Neural cell (in vitro differentiated cells): Measurements from ENCODE around the gene FKBP10. TPM values are rescaled to one million over a fixed set of nuclear protein-coding genes. Genes with fewer than 3 reads are reported as not detected.
"Not testable (repeated sequence)": the region's sequence is repeated elsewhere in the genome, so short reads cannot be mapped to it uniquely, and the experiment has no call there.

Experiments
- H2AFZ ChIP-seq: fragments of 200-600, 300-800 bp; sonication (generic), shearing (Covaris generic); 2 replicates; pipeline ENCODE4 v1.6.0; 2014; ENCODE audit warnings: low read depth, mild to moderate bottlenecking, antibody characterized with exemption, low read length, moderate library complexity
- H3F3A ChIP-seq: fragments of 200-600 bp; shearing (Covaris generic); 2 replicates; pipeline ENCODE4 v1.6.1; 2016; ENCODE audit warnings: mild to moderate bottlenecking, moderate library complexity, mixed read lengths, antibody characterized with exemption, low read length; ENCODE audit not compliant: insufficient read depth, poor library complexity, severe bottlenecking
- H3K27ac ChIP-seq: fragments of 200-600, 300-800 bp; sonication (generic), shearing (Covaris generic); 2 replicates; pipeline ENCODE4 v1.5.1; 2014; ENCODE audit warnings: mild to moderate bottlenecking, low read length, moderate library complexity
- H3K27me3 ChIP-seq: fragments of 300-800, 200-600 bp; sonication (generic), shearing (Covaris generic); 2 replicates; pipeline ENCODE4 v1.6.0; 2014; ENCODE audit warnings: mild to moderate bottlenecking, low read depth, low read length, moderate library complexity; ENCODE audit not compliant: insufficient read depth
- H3K36me3 ChIP-seq: fragments of 300-800, 200-600 bp; sonication (generic), shearing (Covaris generic); 2 replicates; pipeline ENCODE4 v1.5.1; 2014; ENCODE audit warnings: mild to moderate bottlenecking, antibody characterized with exemption, low read length, moderate library complexity; ENCODE audit not compliant: insufficient read depth
- H3K4me2 ChIP-seq: fragments of 300-800, 200-600 bp; sonication (generic), shearing (Covaris generic); 2 replicates; pipeline ENCODE4 v1.6.0; 2014; ENCODE audit warnings: mild to moderate bottlenecking, low read length
- H3K4me3 ChIP-seq: fragments of 300-800, 200-600 bp; sonication (generic), shearing (Covaris generic); 2 replicates; pipeline ENCODE4 v1.5.1; 2014; ENCODE audit warnings: mild to moderate bottlenecking, low read length, moderate library complexity
- H3K79me2 ChIP-seq: fragments of 200-600 bp; shearing (Covaris generic); replicated peaks from 2 replicates; pipeline ENCODE4 v1.6.0; 2014; ENCODE audit warnings: mild to moderate bottlenecking, low read length, moderate library complexity; ENCODE audit not compliant: insufficient read depth
- H3K9ac ChIP-seq: fragments of 300-800, 200-600 bp; sonication (generic), shearing (Covaris generic); 2 replicates; pipeline ENCODE4 v1.6.1; 2016; ENCODE audit warnings: mild to moderate bottlenecking, low read length, mixed read lengths
- H3K9me2 ChIP-seq: fragments of 200-600 bp; shearing (Covaris generic); 2 replicates; pipeline ENCODE4 v1.6.1; 2016; ENCODE audit warnings: mild to moderate bottlenecking, low read length, mixed read lengths; ENCODE audit not compliant: insufficient read depth
- H3K9me3 ChIP-seq: fragments of 200-600, 300-800 bp; sonication (generic), shearing (Covaris generic); 2 replicates; pipeline ENCODE4 v1.6.1; 2016; ENCODE audit warnings: mild to moderate bottlenecking, mixed run types, low read length, moderate library complexity, mixed read lengths
- H4K20me1 ChIP-seq: fragments of 200-600 bp; shearing (Covaris generic); 2 replicates; pipeline ENCODE4 v1.6.1; 2016; ENCODE audit warnings: mild to moderate bottlenecking, mixed run types; ENCODE audit not compliant: insufficient read depth
- CTCF ChIP-seq: fragments of 450-650 bp; IDR thresholded peaks from 2 replicates; pipeline ENCODE4 v1.5.1; 2014; ENCODE audit warnings: antibody characterized with exemption, mild to moderate bottlenecking, moderate library complexity; ENCODE audit not compliant: poor library complexity, severe bottlenecking
- EP300 ChIP-seq: fragments of 450-650 bp; conservative IDR thresholded peaks from 2 replicates; pipeline ENCODE4 v1.6.1; 2014; ENCODE audit warnings: antibody characterized with exemption, mild to moderate bottlenecking, moderate library complexity; ENCODE audit not compliant: poor library complexity, severe bottlenecking
- EZH2 ChIP-seq: fragments of 200-600, 300-800 bp; shearing (Covaris generic), sonication (generic); IDR thresholded peaks from 2 replicates; pipeline ENCODE4 v1.6.1; 2014; ENCODE audit warnings: antibody characterized with exemption, low read length, borderline replicate concordance, mild to moderate bottlenecking; ENCODE audit not compliant: insufficient read depth, poor library complexity, severe bottlenecking
- MXI1 ChIP-seq: fragments of 450-650 bp; conservative IDR thresholded peaks from 2 replicates; pipeline ENCODE4 v1.6.1; 2014; ENCODE audit warnings: antibody characterized with exemption, mild to moderate bottlenecking; ENCODE audit not compliant: poor library complexity, severe bottlenecking
- POLR2AphosphoS5 ChIP-seq: IDR thresholded peaks from 2 replicates; pipeline ENCODE4 v1.6.1; 2012
- RAD21 ChIP-seq: fragments of 450-650 bp; conservative IDR thresholded peaks from 2 replicates; pipeline ENCODE4 v1.6.1; 2014; ENCODE audit warnings: antibody characterized with exemption, mild to moderate bottlenecking, moderate library complexity
- REST ChIP-seq: IDR thresholded peaks from 2 replicates; pipeline ENCODE4 v1.6.1; 2012; ENCODE audit warnings: borderline replicate concordance
- SMC3 ChIP-seq: fragments of 450-650 bp; conservative IDR thresholded peaks from 2 replicates; pipeline ENCODE4 v1.6.1; 2014; ENCODE audit warnings: antibody characterized with exemption, mild to moderate bottlenecking, moderate library complexity; ENCODE audit not compliant: poor library complexity
- TAF1 ChIP-seq: IDR thresholded peaks from 2 replicates; pipeline ENCODE4 v1.6.1; 2012; ENCODE audit warnings: low read depth
- polyA plus RNA-seq: library from polyadenylated mRNA; depleted of rRNA; stranded (reverse); fragments of >200 nt; gene quantifications from 2 replicates; pipeline ENCODE4 v1.2.3, GENCODE V29; 2014

The FKBP10 gene
- polyA plus RNA-seq, 1 donor from 2014 or later: 3.5 TPM

- H3K27me3 ChIP-seq: no peaks in the 10 kb centered on the region
- no peaks in the 10 kb centered on the region for H3K79me2 ChIP-seq
- H3F3A ChIP-seq: no peaks in the 10 kb centered on the region
- no peak overlapping the region for H3K4me2 ChIP-seq
- H2AFZ ChIP-seq: no peak overlapping the region
- H3K36me3 ChIP-seq: no peaks in the 10 kb centered on the region
- H3K9me3 ChIP-seq: no peaks in the 10 kb centered on the region
- no peaks in the 10 kb centered on the region for H3K9me2 ChIP-seq
- no peak overlapping the region for H3K9ac ChIP-seq
- H3K4me3 ChIP-seq: no peak overlapping the region
- TF ChIP-seq TAF1: no peak
- TF ChIP-seq MXI1: no peak
- TF ChIP-seq SMC3: no peak
- no peak for TF ChIP-seq POLR2AphosphoS5
- TF ChIP-seq CTCF: no peak
- TF ChIP-seq EP300: no peak
- TF ChIP-seq EZH2: no peak
- TF ChIP-seq REST: no peak
- TF ChIP-seq RAD21: no peak
- H3K27ac ChIP-seq: no peak overlapping the region
- H4K20me1 ChIP-seq: no peaks in the 10 kb centered on the region
These were observed 11.3 kb downstream of the FKBP10 start for GRCh38 chr17:41824086-41824485.

- Histone ChIP-seq H4K20me1 (no peaks in the 10 kb centered on the region), H3K79me2 (no peaks in the 10 kb centered on the region), H3K36me3 (no peaks in the 10 kb centered on the region), H3K9me3 (no peaks in the 10 kb centered on the region), H3K4me2 (no peak overlapping the region), H3K4me3 (no peak overlapping the region), H2AFZ (no peak overlapping the region), H3K27me3 (no peaks in the 10 kb centered on the region), H3K27ac (no peak overlapping the region), H3K9me2 (no peaks in the 10 kb centered on the region), H3F3A (no peaks in the 10 kb centered on the region), H3K9ac (no peak overlapping the region)
- TF ChIP-seq TAF1 (no peak), POLR2AphosphoS5 (no peak), REST (no peak), RAD21 (no peak), EP300 (no peak), CTCF (no peak), MXI1 (no peak), EZH2 (no peak), SMC3 (no peak)
These were observed 12.5 kb downstream of the FKBP10 start for GRCh38 chr17:41825175-41825845.

GRCh38 chr17:41829961-41830360, 17.2 kb downstream of the FKBP10 start:
- not testable (repeated sequence) for H3K27ac ChIP-seq, H4K20me1 ChIP-seq, H2AFZ ChIP-seq, H3K9ac ChIP-seq, H3K9me2 ChIP-seq, H3K4me2 ChIP-seq, H3K9me3 ChIP-seq, H3K4me3 ChIP-seq, H3K36me3 ChIP-seq, H3K27me3 ChIP-seq, H3K79me2 ChIP-seq, H3F3A ChIP-seq
